ENCODE results near the gene ADORA1. TPM values are rescaled to one million over a fixed set of nuclear protein-coding genes. Genes with fewer than 3 reads are reported as not detected.

ADORA1 gene
- total RNA-seq, 1 donor from 2014 or later = 0.14 TPM

- H3K4me1 Mint-ChIP-seq (ENCODE audit: low read depth) = no peaks in the 10 kb centered on the region
- H3K4me3 Mint-ChIP-seq (ENCODE audit: low read depth) = no peak overlapping the region
- H3K27me3 Mint-ChIP-seq = peaks cover 60% of the 10 kb centered on the region
- DNase-seq (ENCODE audit: low spot score, unreplicated experiment) = no peak
- TF ChIP-seq, protein P1, sequence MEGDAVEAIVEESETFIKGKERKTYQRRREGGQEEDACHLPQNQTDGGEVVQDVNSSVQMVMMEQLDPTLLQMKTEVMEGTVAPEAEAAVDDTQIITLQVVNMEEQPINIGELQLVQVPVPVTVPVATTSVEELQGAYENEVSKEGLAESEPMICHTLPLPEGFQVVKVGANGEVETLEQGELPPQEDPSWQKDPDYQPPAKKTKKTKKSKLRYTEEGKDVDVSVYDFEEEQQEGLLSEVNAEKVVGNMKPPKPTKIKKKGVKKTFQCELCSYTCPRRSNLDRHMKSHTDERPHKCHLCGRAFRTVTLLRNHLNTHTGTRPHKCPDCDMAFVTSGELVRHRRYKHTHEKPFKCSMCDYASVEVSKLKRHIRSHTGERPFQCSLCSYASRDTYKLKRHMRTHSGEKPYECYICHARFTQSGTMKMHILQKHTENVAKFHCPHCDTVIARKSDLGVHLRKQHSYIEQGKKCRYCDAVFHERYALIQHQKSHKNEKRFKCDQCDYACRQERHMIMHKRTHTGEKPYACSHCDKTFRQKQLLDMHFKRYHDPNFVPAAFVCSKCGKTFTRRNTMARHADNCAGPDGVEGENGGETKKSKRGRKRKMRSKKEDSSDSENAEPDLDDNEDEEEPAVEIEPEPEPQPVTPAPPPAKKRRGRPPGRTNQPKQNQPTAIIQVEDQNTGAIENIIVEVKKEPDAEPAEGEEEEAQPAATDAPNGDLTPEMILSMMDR (IDR thresholded peaks at IDR 0.05; ENCODE audit: unreplicated experiment) = no peak
- H3K27ac Mint-ChIP-seq = no peak overlapping the region
- no peaks in the 10 kb centered on the region for H3K9me3 Mint-ChIP-seq (ENCODE audit: low read depth)
- no peaks in the 10 kb centered on the region for H3K36me3 Mint-ChIP-seq (ENCODE audit: insufficient read depth)
These were observed 46.9 kb downstream of the ADORA1 start for GRCh38 chr1:203174324-203174985.

GRCh38 chr1:203175237-203175826 is 47.8 kb downstream of the ADORA1 start, which contains the start of gene MYBPH:
Gene MYBPH, minus strand, starts transcription at chr1:203175826. Its CDS starts 71 bp downstream, at chr1:203175755.
- TF ChIP-seq, protein P1 (IDR thresholded peaks at IDR 0.05; ENCODE audit: unreplicated experiment) = no peak
- Mint-ChIP-seq H3K4me3 (ENCODE audit: low read depth) (no peak within 1 kb of the TSS), H3K27ac (no peak within 1 kb of the TSS), H3K27me3 (peaks cover 62% of the 10 kb centered on the region), H3K9me3 (ENCODE audit: low read depth) (no peaks in the 10 kb centered on the region), H3K4me1 (ENCODE audit: low read depth) (no peaks in the 10 kb centered on the region), H3K36me3 (ENCODE audit: insufficient read depth) (no peaks in the 10 kb centered on the region)
- no peak for DNase-seq (ENCODE audit: low spot score, unreplicated experiment)

DNA sequence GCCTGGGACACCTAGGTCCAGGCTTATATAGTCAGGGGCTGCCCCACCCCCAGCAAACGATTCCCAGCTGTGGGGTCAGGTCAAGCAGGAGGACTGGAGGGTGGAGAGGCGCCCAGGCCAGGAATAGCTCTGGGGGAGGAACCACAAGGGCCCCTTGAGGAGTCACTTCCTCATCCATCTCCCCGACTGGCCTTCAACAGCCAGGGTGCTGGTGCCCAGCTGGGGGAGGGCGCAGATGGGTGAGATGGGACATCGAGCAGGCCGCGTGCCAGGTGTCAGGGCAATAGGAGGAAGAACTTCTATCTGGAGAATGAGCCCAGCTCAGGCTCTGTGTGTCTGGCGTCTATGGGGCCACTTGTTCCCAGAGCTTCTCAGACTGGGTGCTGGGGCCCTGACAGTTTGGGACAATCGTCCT is 48.3 kb downstream of the ADORA1 start:
- DNase-seq (ENCODE audit: low spot score, unreplicated experiment) = no peak
- Mint-ChIP-seq H3K27me3 (peaks cover 67% of the 10 kb centered on the region), H3K4me1 (ENCODE audit: low read depth) (no peaks in the 10 kb centered on the region), H3K36me3 (ENCODE audit: insufficient read depth) (no peaks in the 10 kb centered on the region), H3K27ac (no peak overlapping the region), H3K4me3 (ENCODE audit: low read depth) (no peak overlapping the region), H3K9me3 (ENCODE audit: low read depth) (no peaks in the 10 kb centered on the region)
- TF ChIP-seq, protein P1 (IDR thresholded peaks at IDR 0.05; ENCODE audit: unreplicated experiment) = no peak

DNA sequence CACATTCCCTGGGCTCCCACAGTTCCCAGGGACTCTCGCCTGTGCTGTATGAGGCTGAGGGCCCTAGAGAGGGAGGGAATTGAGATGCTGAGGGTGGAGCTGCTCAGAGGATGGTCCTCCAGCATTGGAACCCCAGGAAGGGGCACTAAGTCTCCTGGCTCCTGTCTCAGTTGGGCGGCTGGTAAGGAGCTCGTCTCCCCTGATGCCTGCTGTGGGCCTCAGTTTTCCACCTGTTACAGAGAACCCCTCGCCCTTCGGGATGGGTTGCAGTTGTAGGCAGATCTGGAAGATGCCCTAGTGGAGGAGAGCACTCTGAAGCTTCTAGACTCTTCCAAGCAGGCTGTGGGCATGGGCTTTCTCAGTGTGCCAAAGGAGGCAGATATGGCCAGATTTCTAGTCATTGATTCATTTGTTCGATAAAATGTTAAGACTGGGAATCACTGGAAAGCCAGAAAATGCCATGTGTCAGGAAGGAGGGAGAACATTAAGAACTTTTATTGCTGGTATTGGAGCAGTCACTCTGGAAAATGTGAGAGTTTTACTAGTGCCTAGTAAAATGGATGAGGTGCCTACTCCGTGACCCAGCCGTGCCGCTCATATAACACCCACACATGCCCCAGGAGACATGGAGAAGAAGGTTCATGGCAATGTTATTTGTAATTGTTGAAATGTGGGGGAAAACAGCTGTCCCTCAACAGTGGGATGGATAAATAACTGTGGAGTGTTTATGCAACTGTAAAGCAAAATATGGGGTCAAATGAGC is 48.9 kb downstream of the ADORA1 start:
- Mint-ChIP-seq H3K27ac (no peak overlapping the region), H3K4me1 (ENCODE audit: low read depth) (no peaks in the 10 kb centered on the region), H3K36me3 (ENCODE audit: insufficient read depth) (no peaks in the 10 kb centered on the region), H3K27me3 (peaks cover 74% of the 10 kb centered on the region), H3K4me3 (ENCODE audit: low read depth) (no peak overlapping the region), H3K9me3 (ENCODE audit: low read depth) (no peaks in the 10 kb centered on the region)
- TF ChIP-seq, protein P1 (IDR thresholded peaks at IDR 0.05; ENCODE audit: unreplicated experiment) = no peak
- DNase-seq (ENCODE audit: low spot score, unreplicated experiment) = no peak

GRCh38 chr1:203177036-203177405 is 49.5 kb downstream of the ADORA1 start:
- TF ChIP-seq, protein P1 (IDR thresholded peaks at IDR 0.05; ENCODE audit: unreplicated experiment) = no peak
- DNase-seq (ENCODE audit: low spot score, unreplicated experiment) = no peak
- Mint-ChIP-seq H3K4me1 (ENCODE audit: low read depth) (no peaks in the 10 kb centered on the region), H3K27ac (no peak overlapping the region), H3K4me3 (ENCODE audit: low read depth) (no peak overlapping the region), H3K36me3 (ENCODE audit: insufficient read depth) (no peaks in the 10 kb centered on the region), H3K9me3 (ENCODE audit: low read depth) (no peaks in the 10 kb centered on the region), H3K27me3 (peaks cover 79% of the 10 kb centered on the region)

Data from progenitor cell of endocrine pancreas (in vitro differentiated cells).